PC-9 (cell line): ENCODE results near the gene DACH1. TPM values are rescaled to one million over a fixed set of nuclear protein-coding genes. Genes with fewer than 3 reads are reported as not detected.

Source experiments
- BruUV-seq: library from RNA; stranded (reverse); fragments of 400-500 nt; replicated peaks from 2 replicates; lab custom pipeline; 2021; lab: Mats Ljungman, UMichigan
- CTCF ChIA-PET: fragments of 300-600 bp; sonication (Branson Sonifier 250); formaldehyde crosslinking; loops from one replicate; lab custom pipeline; 2022; ENCODE audit warnings: antibody characterized with exemption; lab: Charles Lee
- POLR2A ChIA-PET: fragments of 300-600 bp; sonication (Branson Sonifier 250); formaldehyde crosslinking; loops from one replicate; lab custom pipeline; 2022; ENCODE audit warnings: antibody characterized with exemption; ENCODE audit not compliant: unreplicated experiment; lab: Charles Lee
- DNase-seq, 2 experiments: peaks; one replicate each; pipeline versions ENCODE4 v3.0.0 to v3.0.0-alpha.2; 2015 to 2022; ENCODE audit warnings: mixed read lengths in 1 of 2
- H2AFZ ChIP-seq: fragments of 200-600 bp; sonication (generic); 2 replicates; pipeline ENCODE4 v1.8.1; 2017; ENCODE audit warnings: antibody characterized with exemption
- H3F3A ChIP-seq: fragments of 200-600 bp; sonication (generic); 2 replicates; pipeline ENCODE4 v1.8.1; 2017; ENCODE audit warnings: antibody characterized with exemption, mild to moderate bottlenecking, low read depth; ENCODE audit not compliant: insufficient read depth
- H3K27ac ChIP-seq: fragments of 200-600 bp; sonication (generic); 2 replicates; pipeline ENCODE4 v1.6.1; 2016; ENCODE audit warnings: mixed run types
- H3K27me3 ChIP-seq: fragments of 200-600 bp; sonication (generic); 2 replicates; pipeline ENCODE4 v1.6.1; 2016; ENCODE audit warnings: low read depth, mixed run types; ENCODE audit not compliant: insufficient read depth
- H3K36me3 ChIP-seq: fragments of 200-600 bp; sonication (generic); 2 replicates; pipeline ENCODE4 v1.6.1; 2016; ENCODE audit warnings: low read depth, mixed run types
- H3K4me1 ChIP-seq: fragments of 200-600 bp; sonication (generic); replicated peaks from 2 replicates; pipeline ENCODE4 v1.6.1; 2016; ENCODE audit warnings: mixed run types; ENCODE audit not compliant: insufficient read depth
- H3K4me2 ChIP-seq: fragments of 200-600 bp; sonication (generic); 2 replicates; pipeline ENCODE4 v1.6.1; 2017; ENCODE audit warnings: mixed run types
- H3K4me3 ChIP-seq: fragments of 200-600 bp; sonication (generic); 2 replicates; pipeline ENCODE4 v1.6.1; 2016; ENCODE audit warnings: mixed run types
- H3K79me2 ChIP-seq: fragments of 200-600 bp; sonication (generic); 2 replicates; pipeline ENCODE4 v1.6.1; 2017; ENCODE audit warnings: low read depth, mixed run types
- H3K9me2 ChIP-seq: fragments of 200-600 bp; sonication (generic); 2 replicates; pipeline ENCODE4 v1.8.1; 2017; ENCODE audit warnings: mild to moderate bottlenecking; ENCODE audit not compliant: insufficient read depth
- H3K9me3 ChIP-seq: fragments of 200-600 bp; sonication (generic); 2 replicates; pipeline ENCODE4 v1.8.1; 2016; ENCODE audit warnings: low read depth; ENCODE audit not compliant: insufficient read depth
- H4K20me1 ChIP-seq: fragments of 200-600 bp; sonication (generic); 2 replicates; pipeline ENCODE4 v1.8.1; 2017; ENCODE audit not compliant: insufficient read depth
- EZH2 ChIP-seq: fragments of 200-600 bp; sonication (generic); IDR thresholded peaks from 2 replicates; pipeline ENCODE4 v1.8.0; 2017; ENCODE audit warnings: antibody characterized with exemption, low read depth
- intact Hi-C: fragments of 100-400 bp; cut with micrococcal nuclease; formaldehyde crosslinking; loops from one replicate; pipeline ENCODE4 v1.10.0; 2022; ENCODE audit not compliant: unreplicated experiment
- total RNA-seq: library from RNA; stranded (reverse); gene quantifications from 2 replicates; pipeline ENCODE4 v1.2.3, GENCODE V29; 2021
- TF ChIP-seq, protein P1 (sequence below): fragments of 200-600 bp; sonication (generic); conservative IDR thresholded peaks from 2 replicates; pipeline ENCODE4 v1.6.1; 2017; ENCODE audit warnings: mixed run types, antibody characterized with exemption, mild to moderate bottlenecking, moderate library complexity

DACH1 gene
- total RNA-seq, 1 experiment from 2014 or later: 1.5 TPM

- CTCF ChIA-PET: no interaction called here
- no peaks in the 10 kb centered on the region for H3F3A ChIP-seq
Observed at GRCh38 chr13:71828564-71828963, 38.4 kb downstream of the DACH1 start.

GRCh38 chr13:71828117-71828516, 38.9 kb downstream of the DACH1 start:
- Histone ChIP-seq H3K9me2 (no peaks in the 10 kb centered on the region), H3F3A (no peaks in the 10 kb centered on the region), H4K20me1 (no peaks in the 10 kb centered on the region), H2AFZ (no peak overlapping the region), H3K27me3 (no peaks in the 10 kb centered on the region), H3K27ac (no peak overlapping the region), H3K79me2 (no peaks in the 10 kb centered on the region), H3K4me2 (no peak overlapping the region), H3K4me1 (no peaks in the 10 kb centered on the region), H3K36me3 (no peaks in the 10 kb centered on the region), H3K4me3 (no peak overlapping the region), H3K9me3 (no peaks in the 10 kb centered on the region)
- TF ChIP-seq EZH2: no peak
- TF ChIP-seq, protein P1, sequence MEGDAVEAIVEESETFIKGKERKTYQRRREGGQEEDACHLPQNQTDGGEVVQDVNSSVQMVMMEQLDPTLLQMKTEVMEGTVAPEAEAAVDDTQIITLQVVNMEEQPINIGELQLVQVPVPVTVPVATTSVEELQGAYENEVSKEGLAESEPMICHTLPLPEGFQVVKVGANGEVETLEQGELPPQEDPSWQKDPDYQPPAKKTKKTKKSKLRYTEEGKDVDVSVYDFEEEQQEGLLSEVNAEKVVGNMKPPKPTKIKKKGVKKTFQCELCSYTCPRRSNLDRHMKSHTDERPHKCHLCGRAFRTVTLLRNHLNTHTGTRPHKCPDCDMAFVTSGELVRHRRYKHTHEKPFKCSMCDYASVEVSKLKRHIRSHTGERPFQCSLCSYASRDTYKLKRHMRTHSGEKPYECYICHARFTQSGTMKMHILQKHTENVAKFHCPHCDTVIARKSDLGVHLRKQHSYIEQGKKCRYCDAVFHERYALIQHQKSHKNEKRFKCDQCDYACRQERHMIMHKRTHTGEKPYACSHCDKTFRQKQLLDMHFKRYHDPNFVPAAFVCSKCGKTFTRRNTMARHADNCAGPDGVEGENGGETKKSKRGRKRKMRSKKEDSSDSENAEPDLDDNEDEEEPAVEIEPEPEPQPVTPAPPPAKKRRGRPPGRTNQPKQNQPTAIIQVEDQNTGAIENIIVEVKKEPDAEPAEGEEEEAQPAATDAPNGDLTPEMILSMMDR: no peak
- ChIA-PET CTCF (no interaction called here), POLR2A (no interaction called here)
- no TSS peak for BruUV-seq
- no peak for DNase-seq
- intact Hi-C loops: no loop called here

More at GRCh38 chr13:71828564-71828963, 38.4 kb downstream of the DACH1 start:
- Histone ChIP-seq H3K36me3 (no peaks in the 10 kb centered on the region), H3K4me2 (no peak overlapping the region), H3K4me3 (no peak overlapping the region), H3K4me1 (no peaks in the 10 kb centered on the region), H4K20me1 (no peaks in the 10 kb centered on the region), H3K27me3 (no peaks in the 10 kb centered on the region), H3K79me2 (no peaks in the 10 kb centered on the region), H2AFZ (no peak overlapping the region), H3K9me2 (no peaks in the 10 kb centered on the region), H3K27ac (no peak overlapping the region), H3K9me3 (no peaks in the 10 kb centered on the region)
- POLR2A ChIA-PET: no interaction called here
- DNase-seq: no peak
- intact Hi-C loops: no loop called here
- BruUV-seq: no TSS peak
- TF ChIP-seq, protein P1: no peak
- TF ChIP-seq EZH2: no peak

DNA sequence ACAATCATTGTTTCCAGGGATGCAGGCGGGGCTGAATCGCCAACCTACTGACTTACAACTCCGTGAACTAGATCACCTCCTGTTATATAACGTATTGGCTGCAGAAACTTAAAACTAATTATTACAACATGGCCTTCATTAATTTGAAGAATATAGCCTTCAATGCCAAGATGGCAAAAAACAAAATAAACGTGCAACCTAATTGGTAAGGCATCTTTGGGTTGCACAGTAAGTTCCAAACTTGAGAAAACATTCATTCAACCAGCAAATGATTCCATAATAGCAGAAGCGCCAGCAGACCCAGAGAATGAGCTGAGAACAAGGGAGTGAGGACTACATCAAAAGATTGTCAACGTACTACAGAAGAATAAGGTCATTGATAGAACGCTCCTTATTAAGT, 39.8 kb downstream of the DACH1 start:
- Histone ChIP-seq H3K4me2 (no peak overlapping the region), H3K27ac (no peak overlapping the region), H3F3A (no peaks in the 10 kb centered on the region), H2AFZ (no peak overlapping the region), H3K9me3 (no peaks in the 10 kb centered on the region), H4K20me1 (no peaks in the 10 kb centered on the region), H3K4me3 (no peak overlapping the region), H3K79me2 (no peaks in the 10 kb centered on the region), H3K36me3 (no peaks in the 10 kb centered on the region), H3K4me1 (no peaks in the 10 kb centered on the region), H3K9me2 (no peaks in the 10 kb centered on the region), H3K27me3 (no peaks in the 10 kb centered on the region)
- BruUV-seq: no TSS peak
- ChIA-PET POLR2A (no interaction called here), CTCF (no interaction called here)
- TF ChIP-seq, protein P1: no peak
- no peak for TF ChIP-seq EZH2
- intact Hi-C loops: no loop called here
- no peak for DNase-seq
